ENCODE data around the gene LRRTM1.

The LRRTM1 gene

DNA sequence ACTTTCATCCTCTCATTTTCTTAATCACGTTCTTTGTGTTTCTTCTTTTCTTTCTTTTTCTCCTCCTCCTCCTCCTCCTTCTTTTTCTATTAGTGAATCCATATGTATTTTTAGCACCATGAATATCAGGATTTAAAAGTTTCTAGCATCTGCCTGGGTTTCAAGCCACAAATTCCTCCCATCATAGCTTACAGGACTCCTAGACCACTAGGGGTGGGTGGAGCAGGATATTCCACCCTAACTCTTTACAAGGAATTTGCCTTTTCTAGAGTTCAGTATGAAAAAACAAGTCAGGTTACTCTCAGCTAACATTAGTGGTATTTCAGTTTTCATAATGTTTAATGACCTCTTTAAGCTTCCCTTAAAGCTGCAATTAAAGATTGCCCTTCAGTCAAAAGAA is 19.1 kb upstream of the LRRTM1 start:
- TF ChIP-seq, protein P1, sequence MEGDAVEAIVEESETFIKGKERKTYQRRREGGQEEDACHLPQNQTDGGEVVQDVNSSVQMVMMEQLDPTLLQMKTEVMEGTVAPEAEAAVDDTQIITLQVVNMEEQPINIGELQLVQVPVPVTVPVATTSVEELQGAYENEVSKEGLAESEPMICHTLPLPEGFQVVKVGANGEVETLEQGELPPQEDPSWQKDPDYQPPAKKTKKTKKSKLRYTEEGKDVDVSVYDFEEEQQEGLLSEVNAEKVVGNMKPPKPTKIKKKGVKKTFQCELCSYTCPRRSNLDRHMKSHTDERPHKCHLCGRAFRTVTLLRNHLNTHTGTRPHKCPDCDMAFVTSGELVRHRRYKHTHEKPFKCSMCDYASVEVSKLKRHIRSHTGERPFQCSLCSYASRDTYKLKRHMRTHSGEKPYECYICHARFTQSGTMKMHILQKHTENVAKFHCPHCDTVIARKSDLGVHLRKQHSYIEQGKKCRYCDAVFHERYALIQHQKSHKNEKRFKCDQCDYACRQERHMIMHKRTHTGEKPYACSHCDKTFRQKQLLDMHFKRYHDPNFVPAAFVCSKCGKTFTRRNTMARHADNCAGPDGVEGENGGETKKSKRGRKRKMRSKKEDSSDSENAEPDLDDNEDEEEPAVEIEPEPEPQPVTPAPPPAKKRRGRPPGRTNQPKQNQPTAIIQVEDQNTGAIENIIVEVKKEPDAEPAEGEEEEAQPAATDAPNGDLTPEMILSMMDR (IDR thresholded peaks at IDR 0.05; ENCODE audit: extremely low read depth, missing control alignments) = no peak
- DNase-seq (ENCODE audit: low spot score) = no peak

DNA sequence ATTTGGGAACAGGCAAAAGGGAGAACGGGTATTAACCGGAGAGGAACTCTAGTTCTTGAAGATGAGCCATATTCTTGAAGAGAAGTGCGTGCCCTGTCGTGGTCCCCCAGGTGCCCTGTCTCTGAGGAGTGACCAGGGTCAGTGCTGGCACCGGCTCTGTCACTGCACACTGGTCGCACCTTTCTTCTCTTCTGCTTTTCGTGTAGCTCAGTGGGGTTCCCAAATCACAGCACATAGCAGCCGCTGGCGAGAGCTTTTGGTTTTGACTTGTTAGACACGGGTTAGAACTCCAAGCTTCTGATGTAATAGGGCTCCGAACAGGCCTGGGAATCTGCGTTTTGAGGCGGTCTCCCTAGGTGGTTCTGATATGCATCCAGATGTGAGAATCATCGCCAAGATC is 18.4 kb upstream of the LRRTM1 start:
- TF ChIP-seq, protein P1 (IDR thresholded peaks at IDR 0.05; ENCODE audit: extremely low read depth, missing control alignments) = no peak
- no peak for DNase-seq (ENCODE audit: low spot score)

DNA sequence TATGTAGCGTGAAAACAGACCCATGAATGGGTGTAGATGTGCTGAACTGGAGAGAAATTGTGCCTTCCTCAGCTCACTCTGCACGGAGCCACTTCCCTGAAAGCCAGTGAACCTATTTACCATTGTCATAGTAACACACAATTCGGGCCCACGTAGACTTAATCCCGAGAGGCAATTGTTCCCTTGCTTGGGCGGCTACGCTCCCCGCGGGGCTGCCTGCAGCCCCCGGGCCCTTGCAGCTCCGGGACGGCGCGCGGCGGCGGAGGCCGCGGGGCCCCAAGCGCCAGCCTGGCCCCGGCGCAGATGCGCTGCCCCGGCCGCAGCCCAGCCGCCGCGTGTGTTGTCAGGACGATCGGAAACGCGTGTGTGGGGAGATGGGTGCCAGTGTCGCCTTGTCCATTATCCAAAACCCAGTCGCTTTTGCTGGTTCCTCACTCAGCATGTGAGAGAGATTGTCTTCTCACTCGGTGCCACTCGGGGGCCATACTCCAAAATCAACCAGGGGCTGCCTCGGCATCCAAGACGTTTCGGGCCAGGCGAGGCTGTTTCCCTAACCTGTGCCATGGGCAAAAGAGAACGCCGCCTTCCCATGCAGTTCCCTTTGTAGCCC is 17.9 kb upstream of the LRRTM1 start:
- TF ChIP-seq, protein P1 (IDR thresholded peaks at IDR 0.05; ENCODE audit: extremely low read depth, missing control alignments) = no peak
- no peak for DNase-seq (ENCODE audit: low spot score)

DNA sequence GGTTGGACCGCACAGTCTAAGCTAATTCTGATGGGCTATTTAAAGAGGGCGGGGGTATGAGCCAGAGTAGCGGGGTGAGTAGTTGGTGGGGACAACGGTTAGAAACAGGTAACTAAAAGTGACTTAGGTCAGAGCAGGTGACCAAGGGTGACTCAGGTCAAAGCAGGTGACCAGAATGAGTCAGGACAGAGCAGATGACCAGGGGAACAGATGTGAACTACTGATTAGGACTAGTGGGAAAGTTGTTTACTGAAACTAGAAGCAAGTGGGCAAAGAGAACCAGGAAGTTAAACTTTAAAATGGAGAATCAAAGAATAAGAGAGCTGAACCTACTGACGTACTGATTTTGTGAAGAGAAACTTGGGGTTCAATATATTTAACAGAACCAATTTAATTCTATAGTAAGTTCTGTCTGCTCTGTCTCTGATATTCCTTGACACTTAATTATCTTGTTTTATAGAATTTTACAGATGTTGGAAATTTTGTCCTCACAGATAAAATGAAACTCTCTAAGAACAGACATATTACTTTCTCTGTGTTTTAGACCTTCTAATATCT is 7.8 kb upstream of the LRRTM1 start:
- no peak for DNase-seq (ENCODE audit: low spot score)
- TF ChIP-seq, protein P1 (IDR thresholded peaks at IDR 0.05; ENCODE audit: extremely low read depth, missing control alignments) = no peak

DNA sequence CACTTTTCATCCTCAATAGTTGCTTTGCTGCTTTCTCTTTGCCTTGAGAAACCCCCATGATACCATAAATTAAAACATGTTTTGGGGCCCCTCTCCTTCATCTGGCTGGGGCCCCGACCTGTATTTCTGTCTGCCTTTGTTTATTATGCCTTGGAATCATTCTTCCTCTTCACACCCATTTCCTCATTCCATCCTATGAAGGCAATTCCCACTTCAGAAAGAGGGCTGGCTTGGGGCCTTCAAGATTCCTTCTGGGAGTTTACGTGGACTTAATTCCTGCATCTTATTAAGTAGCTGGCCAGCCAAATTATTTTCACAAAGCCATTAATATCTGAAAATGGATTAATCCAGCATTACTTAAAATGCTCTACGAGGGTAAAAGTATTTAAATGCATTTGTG is 6.8 kb upstream of the LRRTM1 start:
- TF ChIP-seq, protein P1 (IDR thresholded peaks at IDR 0.05; ENCODE audit: extremely low read depth, missing control alignments) = no peak
- no peak for DNase-seq (ENCODE audit: low spot score)

DNA sequence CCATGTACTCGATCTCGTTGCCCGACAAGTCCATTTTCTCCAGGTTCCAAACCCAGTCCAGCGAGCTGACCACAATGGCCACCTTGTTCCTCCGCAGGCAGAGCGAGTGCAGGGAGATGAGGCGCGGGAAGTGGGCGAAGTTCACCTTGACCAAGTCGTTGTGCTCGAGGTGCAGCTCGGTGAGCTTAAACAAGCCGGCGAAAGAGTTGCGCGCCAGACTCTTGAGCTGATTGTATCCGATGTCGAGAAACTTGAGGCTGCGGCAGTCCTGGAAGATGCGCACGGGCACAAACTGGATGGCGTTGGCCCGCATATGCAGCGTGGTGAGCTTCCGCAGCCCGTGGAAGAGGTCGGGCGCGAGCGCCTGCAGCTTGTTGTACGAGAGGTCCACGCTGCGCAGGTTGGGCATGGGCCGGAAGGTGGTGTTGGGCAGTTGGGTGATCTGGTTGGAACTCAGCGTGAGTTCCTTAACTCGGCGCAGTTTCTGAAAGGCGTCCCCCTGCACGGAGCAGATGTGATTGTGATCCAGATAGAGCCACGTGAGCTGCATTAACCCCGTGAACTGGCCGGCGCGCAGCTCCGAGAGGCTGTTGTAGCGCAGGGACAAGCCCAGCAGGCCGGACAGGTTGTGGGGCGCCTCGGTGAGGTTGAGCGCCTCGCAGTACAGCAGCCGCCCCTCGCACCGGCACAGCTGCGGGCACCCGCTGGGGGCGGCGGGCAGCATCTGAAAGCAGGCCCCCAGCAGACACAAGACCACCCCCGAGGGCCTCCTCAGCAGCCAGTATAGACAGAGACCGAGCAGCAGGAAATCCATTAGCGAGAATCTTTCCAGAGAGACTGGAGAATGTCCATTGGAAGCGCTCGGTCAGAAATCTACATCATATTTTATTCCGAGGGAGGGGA is 1.3 kb downstream of the LRRTM1 start:
- DNase-seq (ENCODE audit: low spot score) = no peak
- TF ChIP-seq, protein P1 (IDR thresholded peaks at IDR 0.05; ENCODE audit: extremely low read depth, missing control alignments) = no peak
